ENCODE data around the gene BCL11A. TPM values are rescaled to one million over a fixed set of nuclear protein-coding genes. Genes with fewer than 3 reads are reported as not detected.

Gene BCL11A
- total and polyA plus RNA-seq, 2 of the 13 experiments (the other 11 are each of a cell fraction or from before 2014, with no cell fraction given), result not detected

DNA sequence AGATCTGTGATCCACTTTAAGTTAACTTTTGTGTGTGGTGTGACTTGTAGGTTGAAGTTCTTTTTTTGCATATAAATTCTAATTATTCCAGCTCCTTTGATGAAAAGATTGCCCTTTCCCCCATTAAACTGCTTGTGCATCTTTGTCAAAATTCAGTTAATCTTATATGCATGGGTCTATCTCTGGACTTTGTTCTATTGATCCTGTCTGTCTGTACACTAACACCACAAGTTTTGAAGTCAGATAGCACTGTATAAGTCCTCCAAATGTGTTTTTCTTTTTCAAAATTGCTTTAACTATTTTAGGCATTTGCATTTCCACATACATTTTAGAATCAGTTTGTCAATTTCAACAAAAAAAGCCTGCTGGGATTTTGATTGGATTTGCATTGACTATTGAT, 137.6 kb downstream of the BCL11A start (continued):
- TF ChIP-seq ZNF484 (CRISPR knock-in tag; IDR thresholded peaks at IDR 0.05; ENCODE audit: borderline replicate concordance, low read depth), result no peak
- no peak for TF ChIP-seq ZNF230 (CRISPR knock-in tag; IDR thresholded peaks at IDR 0.05)
- no peak for TF ChIP-seq SNRNP70 (IDR thresholded peaks at IDR 0.05; ENCODE audit: low read depth, low read length)
- no peak for TF ChIP-seq TFDP2 (CRISPR knock-in tag; IDR thresholded peaks at IDR 0.05)
- no peak for TF ChIP-seq ZNF772 (CRISPR knock-in tag; IDR thresholded peaks at IDR 0.05)
- TF ChIP-seq ZNF839 (CRISPR knock-in tag; IDR thresholded peaks at IDR 0.05; ENCODE audit: borderline replicate concordance), result no peak
- TF ChIP-seq, protein P1, sequence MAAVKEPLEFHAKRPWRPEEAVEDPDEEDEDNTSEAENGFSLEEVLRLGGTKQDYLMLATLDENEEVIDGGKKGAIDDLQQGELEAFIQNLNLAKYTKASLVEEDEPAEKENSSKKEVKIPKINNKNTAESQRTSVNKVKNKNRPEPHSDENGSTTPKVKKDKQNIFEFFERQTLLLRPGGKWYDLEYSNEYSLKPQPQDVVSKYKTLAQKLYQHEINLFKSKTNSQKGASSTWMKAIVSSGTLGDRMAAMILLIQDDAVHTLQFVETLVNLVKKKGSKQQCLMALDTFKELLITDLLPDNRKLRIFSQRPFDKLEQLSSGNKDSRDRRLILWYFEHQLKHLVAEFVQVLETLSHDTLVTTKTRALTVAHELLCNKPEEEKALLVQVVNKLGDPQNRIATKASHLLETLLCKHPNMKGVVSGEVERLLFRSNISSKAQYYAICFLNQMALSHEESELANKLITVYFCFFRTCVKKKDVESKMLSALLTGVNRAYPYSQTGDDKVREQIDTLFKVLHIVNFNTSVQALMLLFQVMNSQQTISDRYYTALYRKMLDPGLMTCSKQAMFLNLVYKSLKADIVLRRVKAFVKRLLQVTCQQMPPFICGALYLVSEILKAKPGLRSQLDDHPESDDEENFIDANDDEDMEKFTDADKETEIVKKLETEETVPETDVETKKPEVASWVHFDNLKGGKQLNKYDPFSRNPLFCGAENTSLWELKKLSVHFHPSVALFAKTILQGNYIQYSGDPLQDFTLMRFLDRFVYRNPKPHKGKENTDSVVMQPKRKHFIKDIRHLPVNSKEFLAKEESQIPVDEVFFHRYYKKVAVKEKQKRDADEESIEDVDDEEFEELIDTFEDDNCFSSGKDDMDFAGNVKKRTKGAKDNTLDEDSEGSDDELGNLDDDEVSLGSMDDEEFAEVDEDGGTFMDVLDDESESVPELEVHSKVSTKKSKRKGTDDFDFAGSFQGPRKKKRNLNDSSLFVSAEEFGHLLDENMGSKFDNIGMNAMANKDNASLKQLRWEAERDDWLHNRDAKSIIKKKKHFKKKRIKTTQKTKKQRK (IDR thresholded peaks at IDR 0.05; ENCODE audit: low read length), result no peak
- TF ChIP-seq KDM5A (IDR thresholded peaks at IDR 0.05; ENCODE audit: borderline replicate concordance, low read length), result no peak

- no TSS peak for BruUV-seq (replicated peaks)
- H3K79me2 ChIP-seq (ENCODE audit: insufficient read depth, low read length), result no peaks in the 10 kb centered on the region
- H3K27me3 ChIP-seq (ENCODE audit: control insufficient read depth in 1 of 2, insufficient read depth in 2 of 2, low read length in 2 of 2), result peaks cover 0 to 3% of the 10 kb centered on the region in 2 experiments; a peak in 1 of 5 replicates
- CTCF ChIA-PET (ENCODE audit: low intra/inter-chr PET ratio, low total read pairs), result no interaction called here
- in situ Hi-C loops (cut with HindIII; ENCODE audit: extremely low pct_ligation_motif_present, low pct_unique_long_range_greater_than_20kb), result no loop called here
- POLR2A ChIA-PET, result no interaction called here
- H3K9ac ChIP-seq (ENCODE audit: insufficient read depth, low read depth, low read length), result no peak overlapping the region
- intact Hi-C loops (cut with micrococcal nuclease; ENCODE audit: unreplicated experiment), result no loop called here
- H4K20me1 ChIP-seq (ENCODE audit: insufficient read depth, low read length), result no peaks in the 10 kb centered on the region
- 31% methylated on average over 2 of the region's 2 CpGs for WGBS (ENCODE audit: low lambda C conversion rate)
- no peaks in the 10 kb centered on the region for H3K36me3 ChIP-seq (replicated peaks in 1 of 2; ENCODE audit: control insufficient read depth in 1 of 2, insufficient read depth in 2 of 2, low read length in 2 of 2)
- H3K9me3 ChIP-seq (ENCODE audit: low read length), result no peaks in the 10 kb centered on the region
- no peak overlapping the region for H2AFZ ChIP-seq (ENCODE audit: low read length)
- H3K4me2 ChIP-seq (ENCODE audit: low read depth, low read length), result no peak overlapping the region
- H3K4me3 ChIP-seq (replicated peaks in 1 of 3; ENCODE audit: insufficient read depth in 1 of 3, low read depth in 2 of 3, low read length in 3 of 3), result no peak overlapping the region
- no peak for FAIRE-seq
- no peak for ATAC-seq
- no peak for DNase-seq (ENCODE audit: low spot score)
- no peak overlapping the region for H3K27ac ChIP-seq (ENCODE audit: extremely low read length, insufficient read depth, low read length)
- TF ChIP-seq NFE2L2 (IDR thresholded peaks at IDR 0.05; ENCODE audit: low read length), result peak; percentile 95
- peak; percentile 85 for TF ChIP-seq MAFK (conservative IDR thresholded peaks at IDR 0.05 in 1 of 2, IDR thresholded peaks at IDR 0.05 in 1 of 2; ENCODE audit: low read length in 2 of 2)
- TF ChIP-seq MAFF (IDR thresholded peaks at IDR 0.05; ENCODE audit: low read depth, low read length), result peak; percentile 76
- TF ChIP-seq ZNF121 (CRISPR knock-in tag; IDR thresholded peaks at IDR 0.05), result no peak
- H3K4me1 ChIP-seq (ENCODE audit: insufficient read depth, low read length), result no peaks in the 10 kb centered on the region
Measured at GRCh38 chr2:60414495-60415138, 138.8 kb downstream of the BCL11A start.

Data from HepG2 (cell line).